Measurements from ENCODE around the gene POFUT1.
"Not testable (repeated sequence)": the region's sequence is repeated elsewhere in the genome, so short reads cannot be mapped to it uniquely, and the experiment has no call there.

The POFUT1 gene

DNA sequence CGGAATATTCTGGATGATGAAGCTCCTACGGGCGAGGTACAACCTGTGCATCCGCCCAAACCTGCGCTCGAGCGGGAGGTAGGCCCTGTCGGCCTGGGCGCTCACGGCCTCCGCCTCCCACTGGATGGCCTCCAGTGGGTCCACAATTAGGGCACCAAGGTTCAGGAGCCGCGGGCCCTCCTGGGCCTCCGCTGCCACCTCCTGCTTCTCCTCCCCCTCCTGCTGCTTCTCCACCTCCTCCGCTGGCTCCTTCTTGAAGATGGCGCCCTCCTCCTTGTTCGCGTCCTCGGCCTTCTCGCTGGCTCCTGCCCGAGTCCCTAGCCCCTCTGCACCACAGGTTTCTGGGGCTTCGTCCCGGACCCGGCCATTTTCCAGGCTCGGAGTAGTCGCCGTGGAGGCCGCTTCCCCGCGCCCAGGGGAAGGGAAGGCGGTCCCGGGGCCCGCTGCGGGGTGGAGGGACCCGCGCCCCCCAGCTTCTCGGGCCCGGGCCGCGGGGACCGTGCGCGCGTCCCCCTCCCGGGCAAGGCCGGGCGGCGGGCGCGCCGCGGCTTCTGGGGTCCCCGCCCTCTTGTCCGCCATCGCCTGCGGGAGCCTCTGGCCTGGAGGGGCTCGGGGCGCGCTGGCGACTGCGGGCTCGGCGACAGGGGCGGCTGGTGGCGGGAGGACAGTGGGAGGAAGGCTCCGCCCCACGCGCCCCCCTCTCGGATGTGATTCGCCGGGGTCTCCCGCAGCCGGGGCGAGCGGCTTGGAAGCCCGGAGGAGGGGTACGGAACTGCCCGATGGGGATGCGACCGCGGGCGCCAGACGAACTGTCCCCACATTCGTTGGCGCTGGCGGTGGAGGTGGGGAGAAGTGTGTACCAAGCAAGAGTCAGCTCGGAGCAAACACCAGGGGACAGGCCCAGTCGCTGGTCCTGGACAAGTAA lies 17.7 kb upstream of the POFUT1 start:
- Histone ChIP-seq H3K4me1 (ENCODE audit: control insufficient read depth, insufficient read depth, low read length) (peaks cover 18% of the 10 kb centered on the region), H3K4me3 (ENCODE audit: low read depth, low read length) (peak overlapping the region; percentile 81), H3K27ac (ENCODE audit: low read depth, low read length) (peak overlapping the region; percentile 37; the same call in 1 of the 2 replicates), H3K9ac (ENCODE audit: low read length) (peak overlapping the region; percentile 89), H3K36me3 (ENCODE audit: control insufficient read depth, insufficient read depth, low read length) (peaks cover 6% of the 10 kb centered on the region), H3K9me3 (ENCODE audit: control insufficient read depth, insufficient read depth, low read depth, low read length) (no peaks in the 10 kb centered on the region), H3K27me3 (ENCODE audit: control insufficient read depth, insufficient read depth, low read length) (no peaks in the 10 kb centered on the region)

DNA sequence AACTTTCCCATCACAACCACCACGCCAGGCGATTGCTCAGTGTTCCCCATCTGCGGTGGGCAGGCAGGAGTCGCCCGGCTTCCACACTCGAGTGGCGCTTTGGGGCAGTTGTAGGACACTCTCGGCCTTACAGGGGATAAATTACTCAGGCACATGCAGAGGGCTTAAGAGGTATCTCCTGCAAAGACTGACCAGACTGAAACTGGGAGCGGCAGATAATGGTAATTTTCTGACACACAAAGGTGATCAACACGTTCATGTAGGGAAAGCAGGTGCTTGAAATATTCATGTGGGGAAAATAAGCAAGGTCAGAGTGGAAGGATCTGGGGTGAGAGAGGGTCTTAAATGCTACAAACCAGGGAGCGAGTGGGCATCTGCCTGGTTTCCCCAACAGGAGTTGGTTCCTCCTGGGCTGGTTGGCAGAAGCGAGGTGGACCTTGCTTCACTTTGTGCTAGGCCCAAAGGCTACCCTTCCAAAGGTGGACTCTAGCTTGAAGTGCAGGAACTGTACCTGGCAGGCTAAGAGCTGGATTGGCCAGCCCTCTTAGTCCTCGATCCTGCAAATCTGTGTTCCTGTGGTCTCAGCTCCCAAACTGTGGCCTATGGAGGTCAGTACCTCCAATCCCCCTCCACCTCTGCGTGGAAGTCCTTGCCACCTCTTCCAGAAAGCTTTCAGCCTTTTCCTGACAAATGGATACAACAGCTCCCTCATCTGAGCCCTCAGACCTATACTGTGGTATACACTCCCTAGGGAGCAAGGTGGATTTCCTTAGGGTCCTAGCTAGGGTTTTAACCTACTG lies 16.9 kb upstream of the POFUT1 start:
- Histone ChIP-seq H3K36me3 (ENCODE audit: control insufficient read depth, insufficient read depth, low read length) (peaks cover 14% of the 10 kb centered on the region), H3K27me3 (ENCODE audit: control insufficient read depth, insufficient read depth, low read length) (no peaks in the 10 kb centered on the region), H3K9me3 (ENCODE audit: control insufficient read depth, insufficient read depth, low read depth, low read length) (no peaks in the 10 kb centered on the region), H3K9ac (ENCODE audit: low read length) (peak overlapping the region; percentile 89), H3K4me3 (ENCODE audit: low read depth, low read length) (peak overlapping the region; percentile 81), H3K4me1 (ENCODE audit: control insufficient read depth, insufficient read depth, low read length) (peaks cover 18% of the 10 kb centered on the region), H3K27ac (ENCODE audit: low read depth, low read length) (no peak overlapping the region)

DNA sequence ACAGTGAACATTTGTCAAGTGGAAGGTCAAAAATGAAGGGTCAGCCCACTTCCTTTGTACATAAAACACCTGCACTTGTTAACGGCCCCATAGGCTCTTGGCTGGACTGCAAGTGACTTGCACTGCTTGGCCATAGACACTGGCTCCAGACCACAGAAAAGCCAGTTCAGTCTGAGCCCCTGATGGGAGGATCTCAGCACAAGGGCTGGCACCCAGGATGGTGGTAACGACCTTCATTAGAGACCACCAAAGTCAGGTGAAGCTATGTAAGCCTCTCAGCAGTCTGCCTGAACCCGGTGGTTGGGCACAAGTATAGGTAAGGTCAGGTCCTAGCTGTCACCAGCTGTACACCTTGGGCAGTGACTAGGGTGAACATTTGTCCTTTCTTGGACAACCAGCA lies 16.3 kb upstream of the POFUT1 start:
- Histone ChIP-seq H3K27ac (ENCODE audit: low read depth, low read length) (no peak overlapping the region), H3K9me3 (ENCODE audit: control insufficient read depth, insufficient read depth, low read depth, low read length) (no peaks in the 10 kb centered on the region), H3K9ac (ENCODE audit: low read length) (no peak overlapping the region), H3K36me3 (ENCODE audit: control insufficient read depth, insufficient read depth, low read length) (peaks cover 20% of the 10 kb centered on the region), H3K4me1 (ENCODE audit: control insufficient read depth, insufficient read depth, low read length) (peaks cover 18% of the 10 kb centered on the region), H3K27me3 (ENCODE audit: control insufficient read depth, insufficient read depth, low read length) (no peaks in the 10 kb centered on the region), H3K4me3 (ENCODE audit: low read depth, low read length) (no peak overlapping the region)

GRCh38 chr20:32191873-32192272 lies 15.8 kb upstream of the POFUT1 start:
- Histone ChIP-seq H3K9me3 (ENCODE audit: control insufficient read depth, insufficient read depth, low read depth, low read length) (no peaks in the 10 kb centered on the region), H3K9ac (ENCODE audit: low read length) (no peak overlapping the region), H3K4me3 (ENCODE audit: low read depth, low read length) (no peak overlapping the region), H3K27me3 (ENCODE audit: control insufficient read depth, insufficient read depth, low read length) (no peaks in the 10 kb centered on the region), H3K4me1 (ENCODE audit: control insufficient read depth, insufficient read depth, low read length) (peaks cover 18% of the 10 kb centered on the region), H3K36me3 (ENCODE audit: control insufficient read depth, insufficient read depth, low read length) (peaks cover 25% of the 10 kb centered on the region), H3K27ac (ENCODE audit: low read depth, low read length) (no peak overlapping the region)

GRCh38 chr20:32192698-32193097 lies 15.0 kb upstream of the POFUT1 start:
- Histone ChIP-seq H3K27ac (ENCODE audit: low read depth, low read length) (no peak overlapping the region), H3K4me1 (ENCODE audit: control insufficient read depth, insufficient read depth, low read length) (peaks cover 18% of the 10 kb centered on the region), H3K27me3 (ENCODE audit: control insufficient read depth, insufficient read depth, low read length) (no peaks in the 10 kb centered on the region), H3K36me3 (ENCODE audit: control insufficient read depth, insufficient read depth, low read length) (peaks cover 33% of the 10 kb centered on the region), H3K9me3 (ENCODE audit: control insufficient read depth, insufficient read depth, low read depth, low read length) (no peaks in the 10 kb centered on the region), H3K4me3 (ENCODE audit: low read depth, low read length) (no peak overlapping the region), H3K9ac (ENCODE audit: low read length) (no peak overlapping the region)

GRCh38 chr20:32193336-32193735 lies 14.3 kb upstream of the POFUT1 start:
- H3K27me3 ChIP-seq (ENCODE audit: control insufficient read depth, insufficient read depth, low read length); H3K27ac ChIP-seq (ENCODE audit: low read depth, low read length); H3K4me3 ChIP-seq (ENCODE audit: low read depth, low read length); H3K9me3 ChIP-seq (ENCODE audit: control insufficient read depth, insufficient read depth, low read depth, low read length); H3K9ac ChIP-seq (ENCODE audit: low read length): not testable (repeated sequence)
- H3K4me1 ChIP-seq (ENCODE audit: control insufficient read depth, insufficient read depth, low read length): peaks cover 18% of the 10 kb centered on the region
- peaks cover 40% of the 10 kb centered on the region for H3K36me3 ChIP-seq (ENCODE audit: control insufficient read depth, insufficient read depth, low read length)

DNA sequence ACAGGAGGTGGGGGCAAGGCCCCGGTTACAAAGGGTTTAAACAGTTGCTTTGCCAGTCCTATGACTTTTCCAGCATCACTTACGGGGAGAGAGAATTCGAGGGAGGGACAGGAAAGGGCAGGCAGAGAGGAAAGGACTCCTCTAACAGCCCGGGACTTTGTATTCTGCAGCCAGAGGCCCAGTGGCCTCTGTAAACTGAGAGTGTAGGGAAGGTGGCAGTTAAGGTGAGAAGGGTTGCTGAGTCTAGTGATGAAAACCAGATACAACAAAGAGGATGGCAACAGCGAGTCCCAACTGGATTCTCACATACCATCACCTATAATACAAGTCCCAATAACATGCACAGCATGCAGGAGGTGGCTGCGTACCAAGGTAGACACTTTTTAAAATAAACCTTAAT lies 13.7 kb upstream of the POFUT1 start:
- no peak overlapping the region for H3K27ac ChIP-seq (ENCODE audit: low read depth, low read length)
- peaks cover 46% of the 10 kb centered on the region for H3K36me3 ChIP-seq (ENCODE audit: control insufficient read depth, insufficient read depth, low read length)
- no peak overlapping the region for H3K4me3 ChIP-seq (ENCODE audit: low read depth, low read length)
- H3K27me3 ChIP-seq (ENCODE audit: control insufficient read depth, insufficient read depth, low read length): no peaks in the 10 kb centered on the region
- no peaks in the 10 kb centered on the region for H3K9me3 ChIP-seq (ENCODE audit: control insufficient read depth, insufficient read depth, low read depth, low read length)
- no peak overlapping the region for H3K9ac ChIP-seq (ENCODE audit: low read length)
- H3K4me1 ChIP-seq (ENCODE audit: control insufficient read depth, insufficient read depth, low read length): peaks cover 18% of the 10 kb centered on the region

DNA sequence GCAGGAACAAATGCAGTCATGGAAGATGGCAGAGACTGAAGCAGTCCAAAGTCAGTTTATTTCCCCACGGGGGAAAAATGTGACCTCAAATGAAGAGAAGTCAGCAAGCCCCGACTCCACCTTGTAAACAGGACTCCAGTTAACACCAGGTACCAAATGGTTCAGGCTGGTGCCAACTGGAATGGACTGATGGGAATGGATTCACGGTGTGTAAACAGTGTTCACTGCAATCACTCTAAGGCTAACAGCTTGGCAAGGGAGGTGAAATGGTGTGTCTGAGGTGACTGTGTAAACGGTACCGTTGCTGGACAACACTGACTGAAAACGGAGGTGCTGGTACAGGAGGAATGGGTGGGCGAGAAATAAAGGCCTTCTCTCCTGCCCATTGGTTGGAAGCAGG lies 12.1 kb upstream of the POFUT1 start:
- no peak overlapping the region for H3K27ac ChIP-seq (ENCODE audit: low read depth, low read length)
- H3K4me3 ChIP-seq (ENCODE audit: low read depth, low read length): no peak overlapping the region
- H3K4me1 ChIP-seq (ENCODE audit: control insufficient read depth, insufficient read depth, low read length): peaks cover 9% of the 10 kb centered on the region
- peaks cover 60% of the 10 kb centered on the region for H3K36me3 ChIP-seq (ENCODE audit: control insufficient read depth, insufficient read depth, low read length)
- no peak overlapping the region for H3K9ac ChIP-seq (ENCODE audit: low read length)
- no peaks in the 10 kb centered on the region for H3K27me3 ChIP-seq (ENCODE audit: control insufficient read depth, insufficient read depth, low read length)
- no peaks in the 10 kb centered on the region for H3K9me3 ChIP-seq (ENCODE audit: control insufficient read depth, insufficient read depth, low read depth, low read length)

DNA sequence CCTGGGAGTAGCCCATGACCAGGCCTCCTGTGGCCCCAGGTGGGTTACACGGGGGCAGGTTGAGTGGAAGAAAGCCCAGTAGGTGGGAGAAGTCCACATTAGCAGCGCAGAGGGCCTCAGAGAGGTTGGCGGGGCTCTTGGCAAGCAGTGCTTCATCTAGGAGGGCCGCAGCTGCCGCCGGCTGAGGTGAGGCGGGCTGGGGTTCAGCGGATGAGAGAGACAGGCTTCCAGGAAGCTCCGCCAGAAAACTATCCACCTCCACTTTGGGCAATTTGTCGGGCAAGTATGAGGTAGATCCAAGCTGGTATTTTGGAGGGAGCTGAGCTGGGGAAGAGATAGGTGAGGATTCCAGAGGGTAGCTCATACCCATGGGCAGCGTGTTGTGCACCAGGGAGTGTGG lies 11.1 kb upstream of the POFUT1 start:
- not testable (repeated sequence) for H3K4me3 ChIP-seq (ENCODE audit: low read depth, low read length); H3K27ac ChIP-seq (ENCODE audit: low read depth, low read length); H3K9me3 ChIP-seq (ENCODE audit: control insufficient read depth, insufficient read depth, low read depth, low read length); H3K4me1 ChIP-seq (ENCODE audit: control insufficient read depth, insufficient read depth, low read length); H3K27me3 ChIP-seq (ENCODE audit: control insufficient read depth, insufficient read depth, low read length); H3K9ac ChIP-seq (ENCODE audit: low read length)
- peaks cover 71% of the 10 kb centered on the region for H3K36me3 ChIP-seq (ENCODE audit: control insufficient read depth, insufficient read depth, low read length)

- H3K27ac ChIP-seq (ENCODE audit: low read depth, low read length); H3K4me3 ChIP-seq (ENCODE audit: low read depth, low read length); H3K4me1 ChIP-seq (ENCODE audit: control insufficient read depth, insufficient read depth, low read length); H3K9ac ChIP-seq (ENCODE audit: low read length); H3K9me3 ChIP-seq (ENCODE audit: control insufficient read depth, insufficient read depth, low read depth, low read length); H3K27me3 ChIP-seq (ENCODE audit: control insufficient read depth, insufficient read depth, low read length): not testable (repeated sequence)
- H3K36me3 ChIP-seq (ENCODE audit: control insufficient read depth, insufficient read depth, low read length): peaks cover 76% of the 10 kb centered on the region
These were observed 10.5 kb upstream of the POFUT1 start for GRCh38 chr20:32197136-32197535.

DNA sequence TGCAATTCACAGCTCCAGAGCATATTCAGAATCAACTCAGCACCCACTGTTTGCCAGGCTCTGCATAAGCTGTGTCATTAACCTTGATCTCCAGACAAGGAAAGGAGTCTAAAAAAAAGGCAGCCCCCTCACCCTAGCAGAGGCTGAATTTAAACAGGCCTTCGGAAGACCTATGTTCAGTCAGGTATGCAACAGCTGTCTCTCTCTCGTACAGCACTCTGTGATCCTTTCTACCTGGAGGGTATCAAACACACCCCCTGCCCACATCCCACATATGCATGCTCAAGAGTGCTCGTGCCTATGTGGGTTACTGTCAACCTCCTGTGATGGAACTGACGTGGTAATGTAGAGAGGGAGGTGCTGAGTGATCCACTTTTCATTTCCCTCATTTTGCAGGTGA lies 8.7 kb upstream of the POFUT1 start:
- H3K27ac ChIP-seq (ENCODE audit: low read depth, low read length): no peak overlapping the region
- no peak overlapping the region for H3K9ac ChIP-seq (ENCODE audit: low read length)
- H3K4me3 ChIP-seq (ENCODE audit: low read depth, low read length): no peak overlapping the region
- no peaks in the 10 kb centered on the region for H3K9me3 ChIP-seq (ENCODE audit: control insufficient read depth, insufficient read depth, low read depth, low read length)
- no peaks in the 10 kb centered on the region for H3K27me3 ChIP-seq (ENCODE audit: control insufficient read depth, insufficient read depth, low read length)
- peaks cover 15% of the 10 kb centered on the region for H3K4me1 ChIP-seq (ENCODE audit: control insufficient read depth, insufficient read depth, low read length)
- peaks cover 89% of the 10 kb centered on the region for H3K36me3 ChIP-seq (ENCODE audit: control insufficient read depth, insufficient read depth, low read length)

Measured in HUES6 (cell line).